ENCODE data around the gene GUK1.
"Not testable (repeated sequence)": the region's sequence is repeated elsewhere in the genome, so short reads cannot be mapped to it uniquely, and the experiment has no call there.

GUK1 gene

GRCh38 chr1:228180271-228180958 lies 40.3 kb downstream of the GUK1 start:
- peak; percentile 0 for DNase-seq

- peak; percentile 14 for DNase-seq
Observed at GRCh38 chr1:228180959-228181644, 41.0 kb downstream of the GUK1 start.

- DNase-seq = no peak
Observed at GRCh38 chr1:228181645-228182034, 41.6 kb downstream of the GUK1 start.

GRCh38 chr1:228182296-228183030 lies 42.4 kb downstream of the GUK1 start:
- DNase-seq = peak; percentile 13

- peak; percentile 13 for DNase-seq
Observed at GRCh38 chr1:228184152-228184551, 44.1 kb downstream of the GUK1 start.

GRCh38 chr1:228185641-228185965 lies 45.5 kb downstream of the GUK1 start:
- DNase-seq = peak; percentile 30

- not testable (repeated sequence) for DNase-seq
Observed at GRCh38 chr1:228188249-228188648, 48.2 kb downstream of the GUK1 start.

GRCh38 chr1:228190182-228190581 lies 50.1 kb downstream of the GUK1 start:
- peak; percentile 15 for DNase-seq

GRCh38 chr1:228190778-228191177 lies 50.7 kb downstream of the GUK1 start:
- peak; percentile 1 for DNase-seq

GRCh38 chr1:228194436-228194835 lies 54.4 kb downstream of the GUK1 start:
- no peak for DNase-seq

- DNase-seq = peak; percentile 14
Observed at GRCh38 chr1:228194921-228195812, 55.1 kb downstream of the GUK1 start.

- DNase-seq = peak; percentile 8
Observed at GRCh38 chr1:228197555-228198147, 57.6 kb downstream of the GUK1 start.

Data from activated CD4-positive, CD25-positive, alpha-beta regulatory T cell treated with anti-CD3 and anti-CD28 coated beads, Interleukin-2, amount 50 U/mL, for 72 hours (primary cell).